Activated CD4-positive, alpha-beta T cell treated with anti-CD3 and anti-CD28 coated beads, Interleukin-2, amount 10 ng/mL, durations not matched to agents 7 days and 5 days (primary cell): ENCODE measurements around the gene LPP. TPM values are rescaled to one million over a fixed set of nuclear protein-coding genes. Genes with fewer than 3 reads are reported as not detected.

Source experiments
- CTCF ChIA-PET: fragments of 350-600 bp; sonication (Branson Sonifier 250); formaldehyde crosslinking; loops from one replicate; lab custom pipeline; 2021; ENCODE audit warnings: antibody characterized with exemption; lab: Charles Lee
- POLR2A ChIA-PET: fragments of 350-600 bp; sonication (Branson Sonifier 250); formaldehyde crosslinking; loops from one replicate; lab custom pipeline; 2021; ENCODE audit warnings: antibody characterized with exemption; lab: Charles Lee
- DNase-seq: peaks from one replicate; pipeline ENCODE4 v3.0.0-alpha.2; 2020
- H3K27ac Mint-ChIP-seq: one replicate; pipeline ENCODE4 v1.8.0; 2021; ENCODE audit warnings: mild to moderate bottlenecking, moderate library complexity, mixed read lengths
- H3K27me3 Mint-ChIP-seq: one replicate; pipeline ENCODE4 v1.8.0; 2021; ENCODE audit warnings: mixed read lengths
- H3K36me3 Mint-ChIP-seq: one replicate; pipeline ENCODE4 v1.8.0; 2021; ENCODE audit warnings: low read depth, mixed read lengths
- H3K4me1 Mint-ChIP-seq: one replicate; pipeline ENCODE4 v1.8.0; 2021; ENCODE audit warnings: mixed read lengths
- H3K4me3 Mint-ChIP-seq: one replicate; pipeline ENCODE4 v1.8.0; 2021; ENCODE audit warnings: mild to moderate bottlenecking, moderate library complexity, mixed read lengths
- H3K9me3 Mint-ChIP-seq: one replicate; pipeline ENCODE4 v1.8.0; 2021; ENCODE audit warnings: mixed read lengths
- total RNA-seq, 2 experiments: library from RNA; stranded (reverse); gene quantifications; one replicate each; pipeline ENCODE4 v1.2.3, GENCODE V29; 2021

The LPP gene
- total RNA-seq, 2 experiments from 2014 or later = 63.6 to 70.3 TPM

DNA sequence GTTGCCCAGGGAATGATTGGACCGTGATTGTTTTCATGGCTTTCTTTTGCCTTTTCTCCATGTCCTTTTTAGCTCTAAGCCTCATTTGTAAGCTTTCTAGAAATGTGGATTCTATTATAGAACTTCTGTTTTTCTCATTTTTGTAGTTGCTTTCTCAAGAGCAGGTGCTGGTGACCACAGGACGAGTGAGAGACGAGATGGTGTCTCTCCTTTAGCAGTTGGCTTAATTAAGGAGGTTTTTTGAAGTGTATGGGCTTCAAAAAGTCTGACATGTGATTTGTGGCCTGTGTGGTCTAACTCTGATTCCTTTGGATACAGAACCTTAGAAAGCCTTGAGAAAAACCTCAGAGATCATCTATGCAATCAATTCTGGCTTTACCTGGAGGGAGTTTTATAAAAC lies 292.8 kb downstream of the LPP start:
- ChIA-PET CTCF (no interaction called here), POLR2A (no interaction called here)
- H3K4me1 Mint-ChIP-seq = peaks cover 23% of the 10 kb centered on the region
- peaks cover 33% of the 10 kb centered on the region for H3K36me3 Mint-ChIP-seq
- no peak for DNase-seq
- H3K4me3 Mint-ChIP-seq = no peak overlapping the region
- H3K27ac Mint-ChIP-seq = peak overlapping the region; percentile 20
- H3K27me3 Mint-ChIP-seq = no peaks in the 10 kb centered on the region
- peaks cover 11% of the 10 kb centered on the region for H3K9me3 Mint-ChIP-seq

DNA sequence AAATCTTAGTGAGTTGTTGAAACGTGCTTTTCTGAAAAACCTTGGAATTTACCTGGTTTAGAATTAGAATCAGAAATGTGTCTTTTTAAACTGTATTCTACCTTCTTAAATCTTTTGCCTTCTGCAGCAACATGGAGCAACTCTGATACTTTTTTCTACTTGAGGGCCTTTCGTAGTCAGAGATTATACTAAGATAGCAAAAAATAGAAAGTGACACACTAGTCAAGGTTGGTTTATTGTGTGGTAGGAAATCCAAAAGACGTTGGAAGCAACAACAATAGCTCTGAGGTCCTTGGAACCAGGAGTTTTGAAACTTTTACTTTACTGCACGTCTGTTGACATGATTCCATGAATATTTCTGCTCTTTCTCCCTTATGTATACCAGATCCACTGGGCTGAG lies 294.9 kb downstream of the LPP start:
- Mint-ChIP-seq H3K27me3 (no peaks in the 10 kb centered on the region), H3K36me3 (peaks cover 21% of the 10 kb centered on the region), H3K27ac (no peak overlapping the region), H3K9me3 (no peaks in the 10 kb centered on the region), H3K4me3 (no peak overlapping the region), H3K4me1 (peaks cover 17% of the 10 kb centered on the region)
- no peak for DNase-seq
- ChIA-PET POLR2A (no interaction called here), CTCF (no interaction called here)

DNA sequence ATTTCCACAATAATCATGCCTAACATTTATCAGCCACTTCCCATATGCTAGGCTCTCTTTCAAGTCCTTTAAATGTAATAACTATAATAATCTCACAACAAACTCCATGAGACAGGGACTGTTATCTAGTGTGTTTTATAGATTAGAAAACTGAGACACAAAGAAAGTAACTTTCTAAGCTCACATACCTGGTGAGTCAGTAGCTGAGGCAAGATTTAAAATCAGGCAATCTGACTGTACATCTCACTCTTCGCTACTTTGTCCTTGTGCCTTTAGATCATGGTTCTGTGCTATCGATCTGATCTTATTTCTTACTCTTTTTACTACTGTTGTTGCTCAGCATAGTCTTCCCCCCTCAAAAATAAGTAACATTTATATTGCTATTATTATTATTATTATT lies 295.5 kb downstream of the LPP start:
- no peaks in the 10 kb centered on the region for H3K27me3 Mint-ChIP-seq
- peaks cover 17% of the 10 kb centered on the region for H3K4me1 Mint-ChIP-seq
- no peak for DNase-seq
- POLR2A ChIA-PET = no interaction called here
- H3K4me3 Mint-ChIP-seq = no peak overlapping the region
- no peaks in the 10 kb centered on the region for H3K9me3 Mint-ChIP-seq
- peaks cover 20% of the 10 kb centered on the region for H3K36me3 Mint-ChIP-seq
- H3K27ac Mint-ChIP-seq = no peak overlapping the region
- CTCF ChIA-PET = no interaction called here

DNA sequence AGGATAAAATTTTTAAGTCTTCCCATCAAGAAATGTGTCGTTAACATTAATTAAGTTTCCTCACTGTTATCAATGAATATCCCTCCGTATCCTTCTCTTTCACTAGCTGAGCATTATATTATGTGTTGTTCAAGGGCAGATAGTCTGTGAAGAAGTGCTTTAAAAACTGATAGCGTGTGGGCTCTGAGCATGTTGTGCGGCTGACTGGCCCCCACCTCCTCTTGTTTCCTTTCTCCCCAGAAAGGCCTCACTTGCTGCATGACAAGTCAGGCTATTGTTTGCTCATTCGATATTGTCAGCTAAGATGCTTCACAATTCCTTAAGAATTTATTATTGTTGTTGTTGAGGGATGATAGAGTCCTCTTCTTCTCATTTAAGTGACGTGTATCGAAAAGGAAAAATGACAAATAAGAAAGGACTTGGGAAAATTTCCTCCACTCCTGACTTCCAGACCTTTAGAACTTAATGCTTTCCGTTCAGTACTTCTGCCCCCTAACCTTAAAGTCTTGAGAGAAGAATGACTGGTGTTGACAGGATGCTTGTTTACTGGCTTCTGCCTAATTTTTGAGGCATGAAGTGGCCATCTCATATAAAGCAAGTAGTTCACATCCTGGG lies 298.3 kb downstream of the LPP start:
- Mint-ChIP-seq H3K27me3 (no peaks in the 10 kb centered on the region), H3K36me3 (peaks cover 2% of the 10 kb centered on the region), H3K4me3 (no peak overlapping the region), H3K4me1 (no peaks in the 10 kb centered on the region), H3K27ac (no peak overlapping the region), H3K9me3 (no peaks in the 10 kb centered on the region)
- POLR2A ChIA-PET = no interaction called here
- CTCF ChIA-PET = no interaction called here
- no peak for DNase-seq

DNA sequence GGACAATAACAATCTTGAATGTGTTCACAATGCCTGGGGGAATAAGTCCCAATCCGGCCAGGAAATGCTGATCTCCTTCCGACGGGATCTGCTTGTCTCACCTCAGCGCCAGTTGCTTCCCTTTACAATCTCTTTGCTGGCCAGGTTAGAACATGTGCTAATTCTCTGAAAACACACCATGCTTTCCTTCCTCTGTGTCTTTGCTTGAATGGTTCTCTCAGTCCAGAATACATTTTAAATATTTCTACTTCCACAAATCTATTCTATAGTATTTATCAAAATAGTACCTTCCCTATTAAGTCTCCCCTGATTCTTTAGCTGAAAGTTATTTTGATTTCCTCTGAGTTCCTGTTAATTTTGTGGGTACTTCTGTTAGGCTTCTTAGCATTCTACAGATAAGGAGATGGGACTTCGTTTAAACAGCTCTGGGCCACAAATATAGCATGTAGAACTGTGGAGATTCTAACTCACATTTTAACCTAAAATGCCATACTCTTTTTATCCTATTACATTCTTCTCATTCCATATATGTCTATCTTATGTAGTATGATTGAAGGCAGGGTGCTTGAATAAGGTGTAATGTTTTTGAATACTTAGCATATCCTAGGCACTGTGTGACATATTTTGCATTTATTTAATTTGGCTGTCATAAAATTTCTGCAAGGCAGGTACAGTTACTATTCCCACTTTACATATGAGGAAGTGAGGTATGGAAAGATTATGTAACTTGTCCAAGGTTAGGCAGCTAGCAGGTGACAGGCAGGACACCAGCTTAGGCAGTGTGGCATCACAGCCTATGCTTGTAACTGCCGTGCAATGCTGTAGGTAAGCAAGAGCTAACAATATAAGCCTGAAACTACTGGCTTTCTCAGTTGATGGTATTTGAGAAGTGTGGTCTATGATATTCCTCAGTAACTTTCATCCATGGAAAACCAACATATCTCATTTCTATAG lies 299.8 kb downstream of the LPP start:
- Mint-ChIP-seq H3K36me3 (peaks cover 2% of the 10 kb centered on the region), H3K27ac (no peak overlapping the region), H3K4me3 (no peak overlapping the region), H3K4me1 (no peaks in the 10 kb centered on the region), H3K9me3 (no peaks in the 10 kb centered on the region), H3K27me3 (no peaks in the 10 kb centered on the region)
- DNase-seq = no peak
- ChIA-PET CTCF (interaction anchor here (1.5 kb wide), 1 partner anchor 12 kb away, joined by 3 read pairs; no protein-coding TSS in a partner anchor), POLR2A (no interaction called here)

DNA sequence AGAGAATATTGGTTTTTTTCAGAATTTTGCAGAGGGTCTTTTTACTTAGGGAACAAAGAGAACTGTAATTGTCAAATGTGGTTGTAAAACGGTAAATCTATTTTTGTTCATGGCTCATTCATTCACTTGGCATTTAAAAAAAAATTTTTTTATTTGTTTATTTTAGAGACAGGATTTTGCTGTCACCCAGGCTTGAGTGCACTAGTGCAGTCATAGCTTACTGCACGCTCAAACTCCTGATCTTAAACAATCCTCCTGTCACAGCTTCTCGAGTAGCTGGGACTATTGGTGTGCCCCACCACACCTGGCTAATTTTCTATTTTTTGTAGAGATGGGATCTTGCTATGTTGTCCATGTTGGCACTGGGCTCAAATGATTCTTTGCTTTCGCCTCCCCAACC lies 301.8 kb downstream of the LPP start:
- Mint-ChIP-seq H3K9me3 (peaks cover 3% of the 10 kb centered on the region), H3K4me1 (no peaks in the 10 kb centered on the region), H3K36me3 (peaks cover 5% of the 10 kb centered on the region), H3K27ac (no peak overlapping the region), H3K4me3 (no peak overlapping the region), H3K27me3 (no peaks in the 10 kb centered on the region)
- no peak for DNase-seq
- ChIA-PET POLR2A (no interaction called here), CTCF (no interaction called here)

DNA sequence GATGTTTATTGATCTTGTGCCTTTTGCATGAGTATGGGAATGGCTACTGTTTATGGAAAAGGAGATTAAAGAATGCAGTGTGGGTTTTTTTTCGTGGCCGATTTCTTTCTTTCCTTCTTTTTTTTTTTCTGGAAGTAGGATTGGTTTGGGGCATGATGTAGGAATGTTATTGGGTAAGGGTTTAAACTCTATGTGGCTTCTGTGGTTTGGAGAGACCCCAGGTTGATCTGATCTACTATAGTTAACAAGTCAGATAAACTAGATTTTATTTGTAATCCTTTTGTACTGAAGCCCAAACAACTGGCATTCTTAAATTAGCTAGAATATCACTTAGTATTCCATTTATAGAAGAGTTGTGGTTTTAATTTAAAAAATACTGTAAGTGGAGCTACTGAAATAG lies 304.8 kb downstream of the LPP start:
- H3K9me3 Mint-ChIP-seq = peaks cover 3% of the 10 kb centered on the region
- ChIA-PET CTCF (interaction anchor here (1.1 kb wide), 1 partner anchor 15 kb away, joined by 5 read pairs; no protein-coding TSS in a partner anchor), POLR2A (no interaction called here)
- no peak overlapping the region for H3K27ac Mint-ChIP-seq
- H3K4me1 Mint-ChIP-seq = no peaks in the 10 kb centered on the region
- DNase-seq = no peak
- no peaks in the 10 kb centered on the region for H3K27me3 Mint-ChIP-seq
- peaks cover 4% of the 10 kb centered on the region for H3K36me3 Mint-ChIP-seq
- H3K4me3 Mint-ChIP-seq = no peak overlapping the region

DNA sequence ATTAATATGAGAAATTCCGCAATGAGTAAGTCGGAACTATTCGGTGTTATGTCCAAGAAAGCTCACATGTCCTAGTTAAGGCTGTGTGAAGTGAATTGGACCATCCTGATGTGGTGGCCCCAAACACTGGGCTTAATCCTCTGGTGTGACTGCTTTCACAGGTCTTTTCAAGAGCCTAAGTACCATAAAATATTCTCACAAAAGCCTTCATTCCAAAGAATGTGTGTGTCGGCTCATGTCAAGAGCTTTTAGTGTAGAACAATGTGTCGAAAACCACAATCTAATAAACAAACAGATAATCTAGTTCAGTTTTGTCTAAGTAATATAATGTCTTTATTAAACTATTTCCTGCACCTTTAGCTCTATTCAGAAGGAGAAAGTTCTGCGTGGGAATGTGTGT lies 311.4 kb downstream of the LPP start:
- Mint-ChIP-seq H3K36me3 (peaks cover 17% of the 10 kb centered on the region), H3K27me3 (no peaks in the 10 kb centered on the region), H3K4me1 (no peaks in the 10 kb centered on the region), H3K27ac (no peak overlapping the region), H3K4me3 (no peak overlapping the region), H3K9me3 (peaks cover 6% of the 10 kb centered on the region)
- no peak for DNase-seq
- ChIA-PET POLR2A (no interaction called here), CTCF (interaction anchor here (0.6 to 0.8 kb wide), 2 partner anchors 12 to 207 kb away, joined by 3 read pairs; no protein-coding TSS in a partner anchor)

DNA sequence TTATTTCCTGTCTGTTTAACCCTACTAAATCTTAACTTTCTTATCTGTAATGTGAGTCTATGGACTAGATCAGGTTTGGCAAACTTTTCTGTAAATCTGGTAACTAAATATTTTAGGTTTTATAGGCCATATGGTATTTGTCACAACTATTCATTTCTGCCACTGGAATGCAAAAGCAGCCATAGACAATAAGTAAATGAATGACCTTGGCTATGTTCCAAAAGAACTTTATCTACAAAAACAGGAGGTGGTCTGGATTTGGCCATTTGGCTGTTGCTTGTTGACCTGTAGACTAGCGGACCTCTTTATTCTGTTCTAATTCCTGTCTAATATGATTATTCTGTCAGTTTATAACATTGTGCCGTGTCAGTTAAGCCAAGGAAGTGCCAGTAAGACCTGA lies 314.2 kb downstream of the LPP start:
- H3K27me3 Mint-ChIP-seq = no peaks in the 10 kb centered on the region
- no peak overlapping the region for H3K4me3 Mint-ChIP-seq
- H3K36me3 Mint-ChIP-seq = peaks cover 17% of the 10 kb centered on the region
- H3K4me1 Mint-ChIP-seq = no peaks in the 10 kb centered on the region
- no peak for DNase-seq
- no peak overlapping the region for H3K27ac Mint-ChIP-seq
- POLR2A ChIA-PET = no interaction called here
- peaks cover 14% of the 10 kb centered on the region for H3K9me3 Mint-ChIP-seq
- CTCF ChIA-PET = no interaction called here

DNA sequence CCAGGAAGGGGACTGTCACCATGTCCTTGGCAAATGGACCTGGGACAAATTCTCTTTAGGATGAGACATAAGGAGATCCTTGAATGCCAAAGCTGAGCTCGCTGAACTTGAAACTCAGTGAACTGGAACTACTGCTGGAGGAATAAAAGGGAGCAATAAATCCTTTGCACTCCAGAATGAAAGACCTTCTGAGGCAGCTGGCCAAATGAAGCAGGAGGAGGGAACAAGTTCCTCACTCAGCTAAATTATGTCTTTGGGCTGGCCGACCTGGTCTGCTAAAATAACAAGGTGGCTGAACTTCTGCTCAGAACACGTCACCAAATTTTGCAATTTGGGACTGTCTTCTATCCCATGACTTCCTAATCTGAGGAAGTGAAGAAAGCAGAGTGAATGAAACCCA lies 314.7 kb downstream of the LPP start:
- CTCF ChIA-PET = no interaction called here
- POLR2A ChIA-PET = no interaction called here

DNA sequence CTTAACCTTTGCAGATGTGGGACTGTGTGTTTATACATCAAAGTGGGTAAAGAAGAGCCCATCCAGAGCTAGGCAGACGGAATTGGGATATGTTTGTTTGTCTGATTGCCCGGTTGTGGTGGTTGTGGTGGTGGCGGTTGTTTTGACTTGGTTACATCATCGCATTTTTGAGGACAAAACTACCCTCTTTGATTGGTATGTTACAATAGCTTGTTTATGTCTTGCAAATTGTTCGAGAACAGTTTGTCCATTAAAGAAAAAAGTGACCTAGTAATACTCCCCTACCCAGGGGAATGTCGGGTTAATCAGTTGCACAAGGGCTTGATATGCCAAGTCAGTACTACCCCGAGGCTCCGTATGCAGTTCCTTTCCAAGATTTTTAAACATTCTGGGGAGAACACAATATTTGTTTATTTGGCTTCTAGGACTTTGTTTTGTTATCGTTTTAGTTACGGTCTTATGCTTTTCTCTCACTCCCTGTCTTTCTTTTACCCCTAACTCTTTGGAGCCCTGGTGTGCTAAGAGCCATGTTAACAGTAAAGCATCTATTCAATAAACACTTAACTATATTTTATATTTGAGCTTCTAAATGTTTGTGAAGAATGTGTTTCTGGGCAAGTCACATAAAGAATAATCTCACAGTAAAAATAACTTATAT lies 315.4 kb downstream of the LPP start:
- peaks cover 18% of the 10 kb centered on the region for H3K9me3 Mint-ChIP-seq
- ChIA-PET POLR2A (no interaction called here), CTCF (no interaction called here)
- DNase-seq = no peak
- no peak overlapping the region for H3K4me3 Mint-ChIP-seq
- no peak overlapping the region for H3K27ac Mint-ChIP-seq
- no peaks in the 10 kb centered on the region for H3K4me1 Mint-ChIP-seq
- H3K27me3 Mint-ChIP-seq = no peaks in the 10 kb centered on the region
- H3K36me3 Mint-ChIP-seq = peaks cover 20% of the 10 kb centered on the region

More for the DNA sequence above, 314.7 kb downstream of the LPP start:
- H3K27me3 Mint-ChIP-seq = no peaks in the 10 kb centered on the region
- no peaks in the 10 kb centered on the region for H3K4me1 Mint-ChIP-seq
- H3K4me3 Mint-ChIP-seq = no peak overlapping the region
- DNase-seq = no peak
- no peak overlapping the region for H3K27ac Mint-ChIP-seq
- peaks cover 20% of the 10 kb centered on the region for H3K36me3 Mint-ChIP-seq
- peaks cover 16% of the 10 kb centered on the region for H3K9me3 Mint-ChIP-seq

DNA sequence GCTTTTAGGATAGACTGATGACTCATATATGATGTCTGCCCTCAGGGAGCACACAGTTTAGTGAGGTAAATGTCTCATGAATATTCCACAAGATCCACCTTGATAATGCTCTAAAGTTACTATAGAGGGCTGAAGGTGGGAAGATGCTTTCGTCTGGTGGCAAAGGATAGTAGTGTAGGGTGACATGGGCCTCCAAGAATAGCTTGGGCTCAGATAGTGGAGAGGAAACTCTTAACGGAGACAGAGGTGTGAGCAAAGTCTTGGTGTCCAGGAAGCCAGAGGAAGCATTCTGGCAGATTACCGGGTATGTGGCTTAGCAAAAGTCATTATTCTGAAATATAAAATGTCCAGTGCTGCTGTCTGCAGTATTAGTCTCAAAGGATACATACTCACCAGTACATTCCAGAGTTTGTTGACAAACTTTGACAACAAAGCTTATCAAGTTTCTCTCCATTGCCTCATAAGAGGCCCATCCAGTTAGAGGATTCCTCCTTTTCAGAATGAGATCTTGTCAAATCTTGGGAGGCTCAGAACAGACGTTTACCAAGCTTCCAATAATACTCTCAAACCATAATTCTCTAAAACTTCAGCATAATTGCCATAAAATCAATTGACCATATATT lies 316.7 kb downstream of the LPP start:
- H3K36me3 Mint-ChIP-seq = peaks cover 20% of the 10 kb centered on the region
- H3K27me3 Mint-ChIP-seq = no peaks in the 10 kb centered on the region
- H3K4me3 Mint-ChIP-seq = no peak overlapping the region
- H3K4me1 Mint-ChIP-seq = no peaks in the 10 kb centered on the region
- peaks cover 18% of the 10 kb centered on the region for H3K9me3 Mint-ChIP-seq
- POLR2A ChIA-PET = interaction anchor here (0.5 kb wide), 1 partner anchor 113 kb away, joined by 3 read pairs; no protein-coding TSS in a partner anchor
- no peak for DNase-seq
- CTCF ChIA-PET = no interaction called here
- H3K27ac Mint-ChIP-seq = no peak overlapping the region
